ENCODE results near the gene BIK.

- no peak for TF ChIP-seq POLR2A (IDR thresholded peaks at IDR 0.05; ENCODE audit: low read depth, low read length)
- TF ChIP-seq POLR2AphosphoS5 (IDR thresholded peaks at IDR 0.05; ENCODE audit: low read depth, low read length) = no peak
Observed at GRCh38 chr22:43164636-43165035, 54.1 kb downstream of the BIK start.

Data from GM12892 (cell line).